HEK293 (cell line): ENCODE results near the gene HACD3.

ENCODE experiments used
- CTCF ChIA-PET: fragments of 350-600 bp; formaldehyde crosslinking; extraction: SDS; loops from one replicate; lab custom pipeline; 2021; ENCODE audit warnings: antibody characterized with exemption; lab: Yijun Ruan, JAX
- POLR2A ChIA-PET: fragments of 300-600 bp; formaldehyde crosslinking; extraction: SDS; loops from one replicate; lab custom pipeline; 2020; ENCODE audit warnings: antibody characterized with exemption, inconsistent platforms; lab: Yijun Ruan, JAX
- H3K27ac ChIP-seq: fragments of 200-500 bp; sonication (Bioruptor generic); 2 replicates; pipeline ENCODE4 v1.5.1; 2014; ENCODE audit warnings: low read depth, low read length, control low read depth, inconsistent platforms; ENCODE audit errors: extremely low read depth
- H3K36me3 ChIP-seq, 2 experiments: fragments of 200-500 bp in 1 of 2; sonication (Bioruptor generic) in 1 of 2; 1 replicate in 1 of 2; 2 replicates in 1 of 2; pipeline ENCODE4 v1.5.1; 2014 to 2017; ENCODE audit warnings: inconsistent platforms in 2 of 2, low read length in 2 of 2; ENCODE audit not compliant: control insufficient read depth in 2 of 2, insufficient read depth in 1 of 2
- H3K4me1 ChIP-seq: fragments of 200-500 bp; sonication (Bioruptor generic); 2 replicates; pipeline ENCODE4 v1.5.1; 2014; ENCODE audit warnings: mild to moderate bottlenecking, low read length, inconsistent platforms; ENCODE audit not compliant: control insufficient read depth, insufficient read depth
- H3K4me3 ChIP-seq: 2 replicates; pipeline ENCODE4 v1.5.1; 2011; ENCODE audit warnings: low read depth, mild to moderate bottlenecking, control low read depth, low read length, moderate library complexity
- H3K9me3 ChIP-seq: fragments of 200-500 bp; sonication (Bioruptor generic); 2 replicates; pipeline ENCODE4 v1.5.1; 2014; ENCODE audit warnings: low read depth, low read length, inconsistent platforms; ENCODE audit not compliant: control insufficient read depth, insufficient read depth
- KLF10 ChIP-seq: fragments of 450-650 bp; IDR thresholded peaks from 2 replicates; pipeline ENCODE4 v1.5.1; 2018; ENCODE audit warnings: missing biosample characterization, mild to moderate bottlenecking, missing genetic modification characterization
- PRDM1 ChIP-seq: fragments of 450-650 bp; formaldehyde crosslinking; IDR thresholded peaks from 2 replicates; pipeline ENCODE4; 2016; ENCODE audit warnings: missing biosample characterization, missing genetic modification characterization
- REPIN1 ChIP-seq: fragments of 450-650 bp; formaldehyde crosslinking; IDR thresholded peaks from 2 replicates; pipeline ENCODE4 v1.5.1; 2017; ENCODE audit warnings: missing biosample characterization, missing genetic modification characterization, low read depth
- ZBTB17 ChIP-seq: fragments of 450-650 bp; formaldehyde crosslinking; IDR thresholded peaks from 2 replicates; pipeline ENCODE4 v1.5.1; 2016; ENCODE audit warnings: missing biosample characterization, missing genetic modification characterization
- ZNF10 ChIP-seq: fragments of 450-650 bp; formaldehyde crosslinking; IDR thresholded peaks from 2 replicates; pipeline ENCODE4 v1.5.1; 2017; ENCODE audit warnings: missing biosample characterization, missing genetic modification characterization
- ZNF121 ChIP-seq: fragments of 450-650 bp; formaldehyde crosslinking; IDR thresholded peaks from 2 replicates; pipeline ENCODE4 v1.5.1; 2016; ENCODE audit warnings: missing biosample characterization, missing genetic modification characterization
- ZNF148 ChIP-seq: fragments of 450-650 bp; formaldehyde crosslinking; IDR thresholded peaks from 2 replicates; pipeline ENCODE4 v1.5.0; 2017; ENCODE audit warnings: missing biosample characterization, missing genetic modification characterization, borderline replicate concordance
- ZNF214 ChIP-seq: fragments of 450-650 bp; formaldehyde crosslinking; IDR thresholded peaks from 2 replicates; pipeline ENCODE4 v1.5.1; 2017; ENCODE audit warnings: missing biosample characterization, mild to moderate bottlenecking, missing genetic modification characterization, borderline replicate concordance
- ZNF26 ChIP-seq: fragments of 450-650 bp; formaldehyde crosslinking; IDR thresholded peaks from 2 replicates; pipeline ENCODE4 v1.5.1; 2016; ENCODE audit warnings: missing biosample characterization, missing genetic modification characterization
- ZNF37A ChIP-seq: fragments of 450-650 bp; IDR thresholded peaks from 2 replicates; pipeline ENCODE4 v1.5.1; 2018; ENCODE audit warnings: missing biosample characterization, missing genetic modification characterization
- ZNF513 ChIP-seq: fragments of 450-650 bp; IDR thresholded peaks from 2 replicates; pipeline ENCODE4 v1.5.1; 2018; ENCODE audit warnings: missing biosample characterization, missing genetic modification characterization
- ZNF521 ChIP-seq: fragments of 450-650 bp; formaldehyde crosslinking; IDR thresholded peaks from 2 replicates; pipeline ENCODE4 v1.5.1; 2017; ENCODE audit warnings: missing biosample characterization, mild to moderate bottlenecking, missing genetic modification characterization
- ZNF585B ChIP-seq: fragments of 450-650 bp; formaldehyde crosslinking; IDR thresholded peaks from 2 replicates; pipeline ENCODE4 v1.5.1; 2016; ENCODE audit warnings: missing biosample characterization, missing genetic modification characterization
- ZNF645 ChIP-seq: fragments of 450-650 bp; formaldehyde crosslinking; IDR thresholded peaks from 2 replicates; pipeline ENCODE4; 2016; ENCODE audit warnings: missing biosample characterization, missing genetic modification characterization
- ZNF785 ChIP-seq: fragments of 450-650 bp; formaldehyde crosslinking; IDR thresholded peaks from 2 replicates; pipeline ENCODE4 v1.5.1; 2016; ENCODE audit warnings: missing biosample characterization, missing genetic modification characterization
- TF ChIP-seq, protein P1 (sequence below): fragments of 450-650 bp; formaldehyde crosslinking; IDR thresholded peaks from 2 replicates; pipeline ENCODE4 v1.5.1; 2016; ENCODE audit warnings: missing biosample characterization, missing genetic modification characterization
- TF ChIP-seq, protein P2 (sequence below): fragments of 450-650 bp; formaldehyde crosslinking; IDR thresholded peaks from 2 replicates; pipeline ENCODE4 v1.5.1; 2016; ENCODE audit warnings: missing biosample characterization, missing genetic modification characterization, low read depth

Gene HACD3

GRCh38 chr15:65571971-65572370 is 41.7 kb downstream of the HACD3 start:
- CTCF ChIA-PET = interaction anchor here (0.8 kb wide), 1 partner anchor 9 kb away, joined by 6 read pairs; no protein-coding TSS in a partner anchor

GRCh38 chr15:65576664-65577063 is 46.4 kb downstream of the HACD3 start:
- Histone ChIP-seq H3K4me3 (no peak overlapping the region), H3K9me3 (no peaks in the 10 kb centered on the region), H3K4me1 (peaks cover 4% of the 10 kb centered on the region; the same call in 1 of the 2 replicates), H3K27ac (no peak overlapping the region), H3K36me3 (peaks cover 67 to 84% of the 10 kb centered on the region in 2 experiments)
- POLR2A ChIA-PET = interaction anchor here (1.3 kb wide), 1 partner anchor 8 kb away, joined by 3 read pairs; no protein-coding TSS in a partner anchor
- CTCF ChIA-PET = interaction anchor here (1.7 kb wide), 1 partner anchor 175 kb away, joined by 5 read pairs; no protein-coding TSS in a partner anchor
- TF ChIP-seq ZNF148 (tag by site-specific recombination) (no peak), ZNF37A (no peak), ZBTB17 (tag by site-specific recombination) (peak; percentile 38), ZNF785 (no peak), REPIN1 (no peak), ZNF521 (tag by site-specific recombination) (no peak), ZNF121 (no peak), ZNF585B (tag by site-specific recombination) (no peak), KLF10 (tag by site-specific recombination) (no peak), ZNF513 (tag by site-specific recombination) (no peak), ZNF645 (tag by site-specific recombination) (no peak), ZNF10 (tag by site-specific recombination) (peak; percentile 22; the same call in 1 of the 2 replicates), ZNF214 (tag by site-specific recombination) (no peak)
- TF ChIP-seq, protein P1, sequence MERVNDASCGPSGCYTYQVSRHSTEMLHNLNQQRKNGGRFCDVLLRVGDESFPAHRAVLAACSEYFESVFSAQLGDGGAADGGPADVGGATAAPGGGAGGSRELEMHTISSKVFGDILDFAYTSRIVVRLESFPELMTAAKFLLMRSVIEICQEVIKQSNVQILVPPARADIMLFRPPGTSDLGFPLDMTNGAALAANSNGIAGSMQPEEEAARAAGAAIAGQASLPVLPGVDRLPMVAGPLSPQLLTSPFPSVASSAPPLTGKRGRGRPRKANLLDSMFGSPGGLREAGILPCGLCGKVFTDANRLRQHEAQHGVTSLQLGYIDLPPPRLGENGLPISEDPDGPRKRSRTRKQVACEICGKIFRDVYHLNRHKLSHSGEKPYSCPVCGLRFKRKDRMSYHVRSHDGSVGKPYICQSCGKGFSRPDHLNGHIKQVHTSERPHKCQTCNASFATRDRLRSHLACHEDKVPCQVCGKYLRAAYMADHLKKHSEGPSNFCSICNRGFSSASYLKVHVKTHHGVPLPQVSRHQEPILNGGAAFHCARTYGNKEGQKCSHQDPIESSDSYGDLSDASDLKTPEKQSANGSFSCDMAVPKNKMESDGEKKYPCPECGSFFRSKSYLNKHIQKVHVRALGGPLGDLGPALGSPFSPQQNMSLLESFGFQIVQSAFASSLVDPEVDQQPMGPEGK (tag by site-specific recombination) = no peak
- TF ChIP-seq, protein P2, sequence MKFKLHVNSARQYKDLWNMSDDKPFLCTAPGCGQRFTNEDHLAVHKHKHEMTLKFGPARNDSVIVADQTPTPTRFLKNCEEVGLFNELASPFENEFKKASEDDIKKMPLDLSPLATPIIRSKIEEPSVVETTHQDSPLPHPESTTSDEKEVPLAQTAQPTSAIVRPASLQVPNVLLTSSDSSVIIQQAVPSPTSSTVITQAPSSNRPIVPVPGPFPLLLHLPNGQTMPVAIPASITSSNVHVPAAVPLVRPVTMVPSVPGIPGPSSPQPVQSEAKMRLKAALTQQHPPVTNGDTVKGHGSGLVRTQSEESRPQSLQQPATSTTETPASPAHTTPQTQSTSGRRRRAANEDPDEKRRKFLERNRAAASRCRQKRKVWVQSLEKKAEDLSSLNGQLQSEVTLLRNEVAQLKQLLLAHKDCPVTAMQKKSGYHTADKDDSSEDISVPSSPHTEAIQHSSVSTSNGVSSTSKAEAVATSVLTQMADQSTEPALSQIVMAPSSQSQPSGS (tag by site-specific recombination) = no peak

More at GRCh38 chr15:65571971-65572370, 41.7 kb downstream of the HACD3 start:
- TF ChIP-seq PRDM1 = 0 out of 2 replicates have a peak, but pooled peaks have one; percentile 12
- no peak for TF ChIP-seq ZNF26 (tag by site-specific recombination)
- POLR2A ChIA-PET = interaction anchor here (0.5 kb wide), 1 partner anchor 167 kb away, joined by 3 read pairs; no protein-coding TSS in a partner anchor
- Histone ChIP-seq H3K4me1 (no peaks in the 10 kb centered on the region), H3K36me3 (peaks cover 86 to 94% of the 10 kb centered on the region in 2 experiments), H3K9me3 (no peaks in the 10 kb centered on the region), H3K27ac (no peak overlapping the region), H3K4me3 (no peak overlapping the region)
